ENCODE results near the gene OR6J1. TPM values are rescaled to one million over a fixed set of nuclear protein-coding genes. Genes with fewer than 3 reads are reported as not detected.

Gene OR6J1
- polyA plus RNA-seq, 1 of the 3 experiments (the other 2 are of a cell fraction): not detected

DNA sequence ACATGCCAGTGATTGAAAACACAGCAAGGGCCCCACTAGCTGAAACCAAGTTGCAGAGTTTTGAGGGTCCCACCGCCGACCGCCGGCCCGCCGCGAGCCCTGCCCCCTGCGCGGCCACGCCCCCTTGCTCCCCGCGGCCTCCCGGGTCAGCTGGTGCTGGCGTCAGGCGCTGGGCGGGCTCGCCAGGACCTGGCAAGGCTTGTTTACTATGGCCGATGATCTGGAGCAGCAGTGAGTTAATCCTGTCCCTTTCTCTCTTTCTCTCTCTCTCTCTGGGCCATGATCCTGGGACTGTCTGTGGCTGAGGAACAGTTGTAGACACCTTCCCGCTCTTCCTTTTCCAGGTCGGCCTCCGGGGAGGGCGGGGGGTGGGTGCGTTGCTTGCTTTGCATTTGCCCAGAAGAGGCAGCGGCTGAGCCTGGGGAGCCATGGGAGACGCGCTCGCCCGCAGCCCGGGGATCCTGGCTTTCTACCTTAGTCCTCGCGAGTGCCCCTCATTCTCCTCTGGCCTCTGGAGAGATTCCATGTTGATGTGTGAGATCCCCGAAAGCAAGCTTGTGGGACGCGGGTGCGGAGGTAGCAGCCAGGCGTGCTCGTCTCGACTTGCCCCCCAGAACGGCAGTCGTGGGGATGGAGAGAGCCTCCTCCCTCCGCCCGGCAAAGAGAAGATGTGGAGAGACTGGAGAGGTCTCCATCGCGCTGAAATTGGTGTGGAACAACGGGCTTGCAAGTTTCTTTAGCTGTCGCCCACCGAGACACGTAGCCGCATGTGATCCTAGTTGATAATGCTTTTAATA is 45.9 kb downstream of the OR6J1 start, which contains the start of gene ABHD4:
TSS of gene ABHD4 (plus strand) at position 202 of the 797 bp plus-strand sequence. CDS start at position 209, 7 bp downstream.
- H3K9me3 ChIP-seq: no peaks in the 10 kb centered on the region
- H3K9ac ChIP-seq: peak within 1 kb of the TSS; percentile 69
- DNase-seq: peak; percentile 89
- peak within 1 kb of the TSS; percentile 100 for H2AFZ ChIP-seq (ENCODE audit: low read depth)
- POLR2A ChIA-PET: interaction anchor here (1.3 kb wide), 1 partner anchor 409 kb away, joined by 3 read pairs; no protein-coding TSS in a partner anchor
- peak within 1 kb of the TSS; percentile 92 for H3K4me2 ChIP-seq
- TF ChIP-seq TCF12 (IDR thresholded peaks at IDR 0.05): no peak
- TF ChIP-seq JUND (IDR thresholded peaks at IDR 0.05): no peak
- TF ChIP-seq YY1 (IDR thresholded peaks at IDR 0.05; ENCODE audit: low read depth): peak; percentile 69; the same call in 1 of the 2 replicates
- 0 out of 2 replicates have a peak, but pooled peaks have one; percentile 23 for TF ChIP-seq RFX5 (IDR thresholded peaks at IDR 0.05; ENCODE audit: low read length)
- TF ChIP-seq EP300 (IDR thresholded peaks at IDR 0.05; ENCODE audit: borderline replicate concordance in 1 of 2, low read depth in 1 of 2, low read length in 1 of 2): no peak
- TF ChIP-seq POLR2AphosphoS5 (IDR thresholded peaks at IDR 0.05; ENCODE audit: low read depth, low read length): peak; percentile 69
- TF ChIP-seq FOSL2 (IDR thresholded peaks at IDR 0.05; ENCODE audit: borderline replicate concordance, low read depth): no peak
- TF ChIP-seq, protein P1, sequence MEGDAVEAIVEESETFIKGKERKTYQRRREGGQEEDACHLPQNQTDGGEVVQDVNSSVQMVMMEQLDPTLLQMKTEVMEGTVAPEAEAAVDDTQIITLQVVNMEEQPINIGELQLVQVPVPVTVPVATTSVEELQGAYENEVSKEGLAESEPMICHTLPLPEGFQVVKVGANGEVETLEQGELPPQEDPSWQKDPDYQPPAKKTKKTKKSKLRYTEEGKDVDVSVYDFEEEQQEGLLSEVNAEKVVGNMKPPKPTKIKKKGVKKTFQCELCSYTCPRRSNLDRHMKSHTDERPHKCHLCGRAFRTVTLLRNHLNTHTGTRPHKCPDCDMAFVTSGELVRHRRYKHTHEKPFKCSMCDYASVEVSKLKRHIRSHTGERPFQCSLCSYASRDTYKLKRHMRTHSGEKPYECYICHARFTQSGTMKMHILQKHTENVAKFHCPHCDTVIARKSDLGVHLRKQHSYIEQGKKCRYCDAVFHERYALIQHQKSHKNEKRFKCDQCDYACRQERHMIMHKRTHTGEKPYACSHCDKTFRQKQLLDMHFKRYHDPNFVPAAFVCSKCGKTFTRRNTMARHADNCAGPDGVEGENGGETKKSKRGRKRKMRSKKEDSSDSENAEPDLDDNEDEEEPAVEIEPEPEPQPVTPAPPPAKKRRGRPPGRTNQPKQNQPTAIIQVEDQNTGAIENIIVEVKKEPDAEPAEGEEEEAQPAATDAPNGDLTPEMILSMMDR (IDR thresholded peaks at IDR 0.05): no peak
- TF ChIP-seq RXRA (IDR thresholded peaks at IDR 0.05; ENCODE audit: borderline replicate concordance, low read depth): no peak
- TF ChIP-seq, protein P2, sequence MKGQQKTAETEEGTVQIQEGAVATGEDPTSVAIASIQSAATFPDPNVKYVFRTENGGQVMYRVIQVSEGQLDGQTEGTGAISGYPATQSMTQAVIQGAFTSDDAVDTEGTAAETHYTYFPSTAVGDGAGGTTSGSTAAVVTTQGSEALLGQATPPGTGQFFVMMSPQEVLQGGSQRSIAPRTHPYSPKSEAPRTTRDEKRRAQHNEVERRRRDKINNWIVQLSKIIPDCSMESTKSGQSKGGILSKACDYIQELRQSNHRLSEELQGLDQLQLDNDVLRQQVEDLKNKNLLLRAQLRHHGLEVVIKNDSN (IDR thresholded peaks at IDR 0.05; ENCODE audit: borderline replicate concordance, low read depth): peak; percentile 82
- TF ChIP-seq NFIC (IDR thresholded peaks at IDR 0.05; ENCODE audit: borderline replicate concordance): no peak
- peak; percentile 54; the same call in 1 of the 2 replicates for TF ChIP-seq TAF1 (IDR thresholded peaks at IDR 0.05; ENCODE audit: borderline replicate concordance, low read depth, low read length)
- TF ChIP-seq FOXJ3 (CRISPR knock-in tag; IDR thresholded peaks at IDR 0.05): peak; percentile 53; the same call in 1 of the 2 replicates
- peak; percentile 32; the same call in 1 of the 2 replicates for TF ChIP-seq SIN3A (IDR thresholded peaks at IDR 0.05; ENCODE audit: borderline replicate concordance, low read depth, low read length)
- peak; percentile 35; the same call in 1 of the 2 replicates for TF ChIP-seq MXI1 (IDR thresholded peaks at IDR 0.05; ENCODE audit: low read depth, low read length)
- peak within 1 kb of the TSS; percentile 89 to 93 for H3K4me3 ChIP-seq (ENCODE audit: low read depth in 2 of 2, low read length in 1 of 2)
- peaks cover 2 to 5% of the 10 kb centered on the region in 2 experiments for H3K36me3 ChIP-seq (replicated peaks in 1 of 2; ENCODE audit: control insufficient read depth in 1 of 2, insufficient read depth in 2 of 2, low read length in 1 of 2)
- CTCF ChIA-PET: interaction anchor here (0.6 to 4.0 kb wide), 18 partner anchors 8 to 255 kb away, joined by 3 to 24 read pairs (median 4); partner anchors contain the start of gene DAD1
- H3K27me3 ChIP-seq (ENCODE audit: insufficient read depth): no peaks in the 10 kb centered on the region; the same call in 1 of the 2 replicates
- H3F3A ChIP-seq (replicated peaks; ENCODE audit: insufficient read depth): no peaks in the 10 kb centered on the region
- H3K9me2 ChIP-seq: no peaks in the 10 kb centered on the region
- H4K20me1 ChIP-seq (ENCODE audit: insufficient read depth): no peaks in the 10 kb centered on the region
- H3K27ac ChIP-seq (ENCODE audit: low read depth in 2 of 2, low read length in 1 of 2): peak within 1 kb of the TSS; percentile 64 to 80
- WGBS (ENCODE audit: low lambda C conversion rate): 0% methylated on average over 31 of the region's 49 CpGs
- peaks cover 6 to 8% of the 10 kb centered on the region in 2 experiments; a peak in 3 of 4 replicates for H3K4me1 ChIP-seq (ENCODE audit: control insufficient read depth in 1 of 2, insufficient read depth in 2 of 2, low read depth in 1 of 2, low read length in 1 of 2)
- H3K79me2 ChIP-seq (ENCODE audit: insufficient read depth): no peaks in the 10 kb centered on the region; the same call in 1 of the 2 replicates

Measured in SK-N-SH (cell line).